PFSK-1 (cell line): Measurements from ENCODE around the gene ACTRT2.

Experiments used
- FOXP2 ChIP-seq: optimal IDR thresholded peaks from 2 replicates; pipeline ENCODE3; 2011; ENCODE audit warnings: borderline replicate concordance, control low read depth, inconsistent platforms; ENCODE audit not compliant: insufficient read depth; ENCODE audit errors: extremely low read length, extremely low read depth
- POLR2AphosphoS5 ChIP-seq: IDR thresholded peaks from 2 replicates; pipeline ENCODE4 v1.6.1; 2012; ENCODE audit warnings: low read depth, mild to moderate bottlenecking, control low read depth, low read length, moderate library complexity
- REST ChIP-seq, 2 experiments: IDR thresholded peaks; 2 replicates each; pipeline versions ENCODE4 v1.6.1 to v1.8.0; 2011 to 2012; ENCODE audit warnings: low read depth in 2 of 2, low read length in 2 of 2, control low read depth in 1 of 2, inconsistent platforms in 1 of 2, mild to moderate bottlenecking in 1 of 2, moderate library complexity in 1 of 2; ENCODE audit not compliant: insufficient read depth in 1 of 2
- SIN3A ChIP-seq: IDR thresholded peaks from 2 replicates; pipeline ENCODE4 v1.6.1; 2012; ENCODE audit warnings: mild to moderate bottlenecking, low read length, moderate library complexity, borderline replicate concordance; ENCODE audit not compliant: insufficient read depth
- TAF1 ChIP-seq: IDR thresholded peaks from 2 replicates; pipeline ENCODE4 v1.6.1; 2012; ENCODE audit warnings: low read length, control low read depth, borderline replicate concordance; ENCODE audit not compliant: insufficient read depth

ACTRT2 gene

DNA sequence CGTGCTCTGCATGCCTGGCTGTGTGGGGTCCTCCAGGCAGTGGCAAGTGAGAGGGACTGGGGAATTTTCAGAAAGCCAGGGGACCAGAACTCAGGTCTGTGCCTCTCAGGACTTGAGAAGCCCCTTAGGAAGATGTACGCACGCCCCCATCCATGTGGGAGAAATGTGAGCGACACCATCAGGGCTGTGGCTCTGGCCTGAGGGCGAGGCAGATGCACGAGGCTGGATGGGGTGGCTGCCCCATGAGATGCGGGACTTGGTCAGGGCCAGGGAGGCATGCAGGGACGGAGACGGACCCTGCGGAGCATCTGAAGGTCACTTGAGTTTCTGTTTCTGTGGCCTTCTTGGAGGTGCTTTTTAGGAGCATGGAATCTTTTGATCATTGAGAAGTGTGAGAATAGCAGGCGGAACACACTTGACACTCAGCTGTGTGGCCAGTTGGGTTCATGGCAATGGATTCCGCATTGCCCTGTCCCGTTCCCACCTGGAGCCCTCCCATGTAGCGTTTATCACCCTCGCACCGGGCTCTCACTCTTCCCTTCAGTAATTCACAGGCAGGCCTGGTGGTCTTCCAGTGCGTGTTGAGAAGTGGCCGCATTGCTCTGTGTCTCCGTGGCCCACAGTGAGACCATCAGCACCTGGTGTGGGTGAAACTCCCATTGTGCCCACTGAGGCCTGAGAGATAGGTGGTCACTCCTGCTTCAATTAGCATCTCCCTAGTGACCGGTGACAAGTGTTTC is 30.7 kb upstream of the ACTRT2 start:
- TF ChIP-seq REST (IDR thresholded peaks at IDR 0.05; ENCODE audit: insufficient read depth in 1 of 2, low read depth in 2 of 2, low read length in 2 of 2) (no peak), POLR2AphosphoS5 (no peak), TAF1 (no peak), FOXP2 (no peak), SIN3A (no peak)

DNA sequence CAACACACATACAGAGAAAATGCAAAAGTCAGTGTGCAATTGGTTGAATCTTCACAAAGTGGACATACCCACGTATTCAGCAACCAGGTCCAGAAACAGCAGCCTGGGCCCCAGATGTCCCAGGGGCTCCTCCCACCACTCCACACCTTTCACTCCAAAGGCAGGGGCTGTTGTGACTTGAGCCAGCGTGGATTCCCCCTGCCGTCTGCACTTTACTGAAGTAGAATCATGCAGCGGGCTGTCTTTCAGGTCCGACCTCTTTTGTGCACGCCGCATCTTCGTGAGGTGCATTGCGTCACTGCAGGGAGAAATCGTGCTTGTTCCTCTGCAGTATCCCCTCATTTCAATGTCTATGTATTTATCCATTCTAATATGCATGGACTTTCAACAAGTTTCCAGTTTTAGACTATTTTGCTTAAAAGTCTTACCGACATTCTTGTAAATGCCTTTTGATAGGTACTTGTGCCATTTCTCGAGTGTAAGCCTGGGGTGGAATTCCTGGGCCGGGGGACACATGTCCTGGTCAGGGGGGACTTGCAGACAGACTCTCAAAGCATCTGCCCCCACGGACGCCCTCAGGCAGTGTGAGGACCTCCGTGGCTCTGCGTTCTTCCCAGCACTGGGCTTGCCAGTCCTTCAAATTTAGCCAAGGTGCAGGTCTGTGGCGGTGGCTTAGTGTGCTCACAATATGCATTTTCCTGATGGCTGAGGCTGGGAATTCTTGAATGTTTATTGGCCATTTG is 29.3 kb upstream of the ACTRT2 start:
- no peak for TF ChIP-seq SIN3A
- no peak for TF ChIP-seq POLR2AphosphoS5
- TF ChIP-seq FOXP2: no peak
- no peak for TF ChIP-seq REST (IDR thresholded peaks at IDR 0.05; ENCODE audit: insufficient read depth in 1 of 2, low read depth in 2 of 2, low read length in 2 of 2)

DNA sequence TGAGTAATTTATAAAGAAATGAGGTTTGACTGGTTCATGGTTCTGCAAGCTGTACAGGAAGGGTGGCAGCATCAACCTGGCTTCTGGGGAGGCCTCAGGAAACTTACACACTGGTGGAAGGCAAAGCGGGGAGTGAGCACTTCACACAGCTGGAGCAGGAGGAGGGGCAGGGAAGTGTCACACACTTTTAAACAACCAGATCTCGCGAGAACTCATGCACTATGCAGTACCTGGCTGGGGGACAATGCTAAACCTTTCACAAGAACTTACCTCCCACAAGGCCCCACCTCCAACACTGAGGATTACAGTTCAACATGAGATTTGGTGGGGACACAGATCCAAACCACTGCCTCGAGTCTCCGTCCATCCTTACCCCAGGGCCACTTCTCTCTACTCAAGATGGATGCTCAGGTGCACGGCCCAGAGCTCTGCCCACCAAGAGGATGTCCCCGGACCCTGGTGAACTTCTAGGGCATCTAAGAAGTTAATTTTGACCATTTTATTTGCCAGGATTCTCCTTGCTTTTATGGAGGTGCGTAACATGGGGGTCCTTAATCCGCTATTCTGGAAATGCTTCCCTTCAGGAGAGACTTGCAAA is 22.7 kb upstream of the ACTRT2 start:
- TF ChIP-seq FOXP2 (no peak), SIN3A (no peak), TAF1 (no peak), REST (IDR thresholded peaks at IDR 0.05; ENCODE audit: insufficient read depth in 1 of 2, low read depth in 2 of 2, low read length in 2 of 2) (no peak), POLR2AphosphoS5 (no peak)

- TF ChIP-seq SIN3A: no peak
- no peak for TF ChIP-seq TAF1
- TF ChIP-seq FOXP2: no peak
- no peak for TF ChIP-seq REST (IDR thresholded peaks at IDR 0.05; ENCODE audit: insufficient read depth in 1 of 2, low read depth in 2 of 2, low read length in 2 of 2)
- no peak for TF ChIP-seq POLR2AphosphoS5
Measured at GRCh38 chr1:2999138-2999537, 22.1 kb upstream of the ACTRT2 start.
